GDM1 (cell line): ENCODE measurements around the gene FMO1.
"Not testable (repeated sequence)": the region's sequence is repeated elsewhere in the genome, so short reads cannot be mapped to it uniquely, and the experiment has no call there.

Experiments used
- DNase-seq: peaks from one replicate; lab custom pipeline; 2025; lab: John Stamatoyannopoulos, UW

The FMO1 gene

GRCh38 chr1:171236231-171236630, 12.1 kb upstream of the FMO1 start:
- DNase-seq = not testable (repeated sequence)

DNA sequence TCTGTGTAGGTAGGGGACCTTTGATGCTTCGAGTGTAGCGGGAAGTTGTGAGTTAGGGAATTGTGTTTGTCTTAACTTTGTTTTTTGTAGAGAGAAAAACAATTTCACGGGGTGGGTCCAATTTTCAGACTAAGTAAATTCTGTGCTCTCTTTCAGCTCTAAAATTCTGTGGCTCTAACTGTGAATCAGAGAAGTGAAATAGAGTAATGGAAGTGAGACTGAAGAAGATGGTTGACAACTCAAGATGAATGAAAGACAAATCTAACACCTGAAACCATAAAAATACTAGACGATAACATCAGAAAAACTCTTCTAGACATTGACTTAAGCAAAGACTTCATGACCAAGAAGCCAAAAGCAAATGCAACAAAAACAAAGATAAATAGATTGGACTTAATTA, 4.4 kb upstream of the FMO1 start:
- no peak for DNase-seq

DNA sequence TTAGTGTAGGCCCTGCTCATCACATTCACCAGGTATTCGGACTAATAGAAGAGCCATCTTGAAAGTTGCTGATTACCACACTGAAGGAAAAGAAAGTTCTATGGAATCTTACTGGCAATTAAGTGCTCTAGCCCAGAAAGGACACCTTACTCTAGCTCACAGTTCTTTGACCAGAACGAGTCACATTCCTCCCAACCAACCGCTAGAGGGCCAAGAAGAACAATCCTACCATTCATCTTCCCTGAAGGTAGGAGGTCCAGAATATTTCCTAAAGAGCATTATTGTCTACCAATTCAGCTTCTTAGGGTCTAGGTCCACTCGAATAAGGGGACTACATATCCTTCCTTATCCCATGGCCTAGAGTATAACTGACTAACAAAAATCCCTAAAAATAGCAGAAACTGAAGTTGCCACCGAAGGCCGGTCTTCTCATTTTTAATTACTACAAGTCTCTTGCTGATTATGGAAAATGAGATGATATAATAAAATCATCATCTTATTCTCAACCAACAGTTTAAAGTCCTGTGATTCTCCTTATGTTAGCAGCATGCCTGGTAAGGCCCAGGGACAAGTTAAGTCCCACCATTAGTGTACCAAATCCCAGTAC, 2.7 kb upstream of the FMO1 start:
- DNase-seq = no peak

- no peak for DNase-seq
Observed at GRCh38 chr1:171247501-171247900, 793 bp upstream of the FMO1 start.

DNA sequence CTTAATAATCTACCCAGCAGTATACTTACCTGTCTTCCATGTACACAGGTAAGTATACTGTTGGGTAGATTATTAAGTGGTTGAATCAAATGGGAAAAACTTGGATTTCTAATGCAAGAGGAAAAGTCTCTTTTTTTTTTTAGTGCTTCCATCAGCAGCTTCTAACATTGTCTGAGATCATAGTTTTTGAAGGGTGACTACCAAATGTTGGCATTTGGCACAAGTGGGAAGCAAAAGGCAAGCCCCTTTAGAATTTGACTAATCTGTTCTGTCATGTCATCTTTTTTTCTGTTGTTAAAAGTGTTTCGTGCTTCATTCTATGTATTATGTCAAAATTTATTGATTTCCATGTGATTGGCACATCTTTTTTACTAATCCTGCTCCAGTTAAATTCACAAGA, 547 bp downstream of the FMO1 start:
- DNase-seq = no peak

DNA sequence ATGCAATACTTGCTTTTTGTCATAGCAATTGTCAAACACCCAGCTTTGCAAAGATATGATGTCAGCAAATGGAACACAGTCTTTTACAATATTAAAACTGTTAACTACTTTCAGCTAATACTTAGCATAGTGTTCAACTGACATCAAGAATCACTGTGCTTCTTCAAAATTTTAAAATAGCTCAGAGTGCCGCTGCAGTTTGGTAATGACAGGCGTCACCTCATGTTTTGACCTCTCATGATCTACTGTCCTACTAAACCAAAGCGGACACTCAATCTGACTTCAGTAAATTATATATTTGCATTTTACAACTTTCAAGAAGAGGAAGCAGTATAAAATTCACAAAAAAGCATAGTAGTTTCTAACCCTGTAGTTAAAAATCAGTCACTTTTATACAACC, 2.0 kb downstream of the FMO1 start:
- DNase-seq = no peak

DNA sequence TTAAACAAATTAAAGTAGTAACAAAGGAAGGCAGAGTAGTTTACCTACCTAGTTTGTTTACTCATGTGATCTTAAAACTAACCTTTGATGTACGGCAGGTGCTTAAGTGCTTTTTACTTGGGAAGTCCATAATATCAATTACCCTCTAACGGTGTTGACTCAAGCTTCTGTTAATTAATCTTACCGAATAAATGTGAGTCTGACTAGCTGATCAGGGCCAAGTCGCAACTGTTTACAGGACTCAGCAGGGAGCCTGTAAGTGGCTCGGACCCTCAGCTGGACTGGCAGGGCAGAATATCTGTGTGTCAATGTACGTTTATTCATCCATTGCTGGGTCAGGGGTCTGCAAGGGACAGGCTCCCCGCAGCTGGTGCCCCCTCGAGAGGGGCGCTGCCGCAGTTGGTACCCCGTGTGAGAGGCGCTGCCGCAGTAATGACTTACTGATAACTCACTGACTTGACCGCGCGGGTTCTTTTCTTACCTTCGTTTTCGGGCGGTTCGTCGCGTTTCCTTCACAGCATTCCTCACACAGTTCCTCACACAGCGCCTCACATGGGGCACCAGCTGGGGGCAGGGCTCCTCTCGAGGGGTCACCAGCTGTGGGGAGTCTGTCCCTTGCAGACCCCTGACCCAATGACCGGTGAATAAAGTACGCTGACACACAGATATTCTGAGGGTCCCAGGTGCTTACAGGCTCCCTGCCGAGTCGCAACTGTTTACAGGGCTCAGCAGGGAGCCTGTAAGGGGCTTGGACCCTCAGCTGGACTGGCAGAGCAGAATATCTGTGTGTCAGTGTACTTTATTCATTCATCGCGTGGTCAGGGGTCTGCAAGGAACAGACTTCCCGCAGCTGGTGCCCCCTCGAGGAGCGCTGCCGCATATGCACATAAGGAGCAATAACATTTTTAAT, 3.0 kb downstream of the FMO1 start:
- no peak for DNase-seq

GRCh38 chr1:171251952-171252300, 3.6 kb downstream of the FMO1 start:
- DNase-seq = no peak

DNA sequence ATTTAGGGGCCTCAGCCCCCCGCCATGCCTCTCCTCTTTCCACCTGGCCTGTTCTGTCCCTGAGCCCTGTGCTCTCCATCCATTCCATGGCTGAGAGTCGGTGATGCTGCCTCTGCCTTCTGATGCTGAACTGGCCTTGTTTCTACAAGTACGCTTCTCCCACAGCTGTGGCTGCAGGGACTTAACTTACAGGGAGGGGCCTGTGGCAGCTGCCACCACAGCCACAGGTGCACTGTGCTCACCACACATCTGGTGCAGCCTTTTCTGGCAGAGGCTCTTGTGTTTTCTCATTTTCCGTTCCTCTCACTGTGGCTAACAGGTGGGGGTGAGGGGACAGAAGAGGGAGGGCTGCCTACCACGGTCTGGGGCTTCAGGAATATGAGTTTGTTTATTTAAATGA, 4.2 kb downstream of the FMO1 start:
- DNase-seq = no peak

- DNase-seq = no peak
Observed at GRCh38 chr1:171254859-171255258, 6.6 kb downstream of the FMO1 start.

DNA sequence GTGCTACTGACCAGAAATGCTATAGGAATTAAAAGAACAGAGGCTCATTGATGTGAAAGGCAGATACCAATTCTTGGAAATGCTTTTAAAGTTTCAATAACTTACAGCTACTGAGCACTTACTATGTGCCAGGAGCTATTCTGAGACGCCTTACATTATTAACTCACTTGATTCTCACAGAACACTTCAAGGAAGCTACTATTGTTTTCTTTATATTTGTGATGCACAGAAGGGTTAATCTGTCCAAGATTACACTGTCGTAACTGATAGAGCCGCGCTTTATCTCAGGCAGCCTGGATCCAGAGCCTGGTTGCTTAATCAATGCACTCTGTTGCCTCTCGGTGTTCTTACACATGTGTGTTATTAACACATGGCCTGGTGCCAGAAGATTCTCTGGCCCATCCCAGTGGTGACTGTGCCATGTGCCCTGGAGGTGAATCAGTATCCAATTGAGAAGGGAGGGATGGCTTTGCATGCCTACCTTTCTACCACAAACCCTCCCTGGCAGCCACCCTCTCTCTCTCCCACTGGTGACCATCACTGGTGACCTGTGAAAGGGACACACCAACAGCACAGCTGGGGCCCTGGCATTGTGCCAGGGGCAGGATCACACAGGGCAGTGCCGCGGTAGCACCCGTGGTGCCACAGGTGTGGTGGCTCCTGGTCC, 8.8 kb downstream of the FMO1 start:
- DNase-seq = no peak

- no peak for DNase-seq
Observed at GRCh38 chr1:171257607-171258076, 9.3 kb downstream of the FMO1 start.

DNA sequence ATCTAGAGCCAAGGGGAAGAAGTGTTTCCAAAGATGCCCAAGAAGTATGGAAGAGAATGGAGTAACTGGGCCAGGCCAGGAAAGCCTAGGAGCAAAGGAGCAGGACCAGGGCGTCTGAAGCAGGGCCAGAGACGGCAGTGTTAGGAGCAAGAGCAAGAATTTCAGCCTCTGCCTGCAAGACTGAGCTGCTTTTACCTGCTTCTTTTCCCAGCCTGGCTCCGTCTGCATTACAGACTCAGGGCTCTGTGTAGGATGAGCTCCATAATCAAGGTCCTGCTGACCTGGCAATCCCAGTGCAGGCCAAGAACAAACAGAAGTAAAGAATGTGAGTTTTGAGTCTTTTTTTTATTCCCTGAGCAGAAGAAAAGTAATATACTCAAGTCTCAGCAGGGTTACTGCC, 10.1 kb downstream of the FMO1 start:
- DNase-seq = no peak

DNA sequence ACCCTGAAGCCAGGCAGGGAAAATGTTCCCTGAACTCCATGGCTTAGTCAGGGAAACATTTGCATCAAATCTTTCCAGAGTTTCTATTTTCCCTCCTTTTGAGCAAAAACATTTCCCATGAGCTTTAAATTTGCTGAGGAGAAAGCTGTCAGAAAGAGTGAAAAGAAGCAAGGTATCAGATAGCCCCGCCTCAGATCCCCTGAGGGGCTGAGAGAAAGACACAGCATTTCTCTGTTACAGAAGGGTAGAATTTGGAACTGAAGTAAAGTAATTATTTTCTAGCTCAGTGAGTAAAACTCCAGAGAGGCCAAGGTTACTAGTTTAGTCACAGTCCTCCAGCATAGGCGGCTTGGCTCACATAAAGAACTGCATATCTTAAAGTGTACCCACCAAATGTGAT, 10.6 kb downstream of the FMO1 start:
- no peak for DNase-seq

DNA sequence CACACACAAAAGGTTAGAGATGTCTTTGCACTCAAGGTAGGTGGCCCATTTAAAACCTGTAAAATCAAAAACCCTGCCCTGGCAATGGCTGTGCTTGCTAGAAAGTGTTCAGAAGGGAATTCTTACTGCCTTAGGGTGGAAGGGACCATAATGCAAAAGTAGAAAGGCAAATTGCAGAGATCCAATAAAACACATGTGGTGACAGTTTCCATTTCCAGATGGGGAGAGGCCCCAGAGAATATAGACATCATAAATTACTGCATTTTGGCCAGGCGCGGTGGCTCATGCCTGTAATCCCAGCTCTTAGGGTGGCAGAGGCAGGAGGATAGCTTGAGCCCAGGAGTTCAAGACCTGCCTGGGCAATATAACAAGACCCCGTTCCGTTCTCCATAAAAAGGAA, 13.0 kb downstream of the FMO1 start:
- DNase-seq = no peak

- DNase-seq = no peak
Observed at GRCh38 chr1:171263901-171264300, 15.6 kb downstream of the FMO1 start.

GRCh38 chr1:171265686-171266085, 17.4 kb downstream of the FMO1 start:
- no peak for DNase-seq

GRCh38 chr1:171266930-171267329, 18.6 kb downstream of the FMO1 start:
- DNase-seq = no peak

DNA sequence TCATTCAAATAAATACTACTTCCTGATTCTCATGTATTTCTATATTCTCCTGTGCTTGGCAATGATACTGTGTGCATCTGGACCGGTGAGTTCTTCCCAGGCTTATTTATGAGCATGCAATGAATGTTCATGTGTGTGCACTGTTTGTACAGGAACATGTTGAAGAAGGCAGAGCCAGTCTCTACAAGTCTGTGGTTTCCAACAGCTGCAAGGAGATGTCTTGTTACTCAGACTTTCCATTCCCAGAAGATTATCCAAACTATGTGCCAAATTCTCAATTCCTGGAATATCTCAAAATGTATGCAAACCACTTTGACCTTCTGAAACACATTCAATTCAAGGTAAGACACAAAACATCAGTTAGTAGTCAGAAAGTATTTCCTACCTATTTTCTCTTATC, 19.1 kb downstream of the FMO1 start:
- no peak for DNase-seq

DNA sequence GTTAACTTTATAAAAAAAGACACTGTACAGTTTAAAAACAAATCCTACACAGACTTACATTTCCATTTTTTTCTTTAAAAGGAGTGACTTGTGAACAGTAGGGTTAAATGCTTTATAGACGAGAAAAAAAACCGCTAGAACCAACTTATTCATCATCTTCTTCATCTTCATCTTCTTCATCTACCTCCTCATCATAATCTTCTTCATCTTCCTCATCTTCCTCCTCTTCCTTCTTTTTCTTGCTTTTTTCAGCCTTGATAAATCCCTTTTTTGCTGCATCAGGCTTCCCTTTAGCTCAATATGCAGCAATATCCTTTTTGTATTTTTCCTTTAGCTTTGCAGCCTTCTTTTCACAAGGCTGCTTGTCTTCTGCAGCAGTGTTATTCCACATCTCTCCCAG, 22.5 kb downstream of the FMO1 start:
- no peak for DNase-seq

GRCh38 chr1:171277534-171277933, 29.2 kb downstream of the FMO1 start:
- no peak for DNase-seq

GRCh38 chr1:171279234-171279633, 30.9 kb downstream of the FMO1 start:
- DNase-seq = no peak

DNA sequence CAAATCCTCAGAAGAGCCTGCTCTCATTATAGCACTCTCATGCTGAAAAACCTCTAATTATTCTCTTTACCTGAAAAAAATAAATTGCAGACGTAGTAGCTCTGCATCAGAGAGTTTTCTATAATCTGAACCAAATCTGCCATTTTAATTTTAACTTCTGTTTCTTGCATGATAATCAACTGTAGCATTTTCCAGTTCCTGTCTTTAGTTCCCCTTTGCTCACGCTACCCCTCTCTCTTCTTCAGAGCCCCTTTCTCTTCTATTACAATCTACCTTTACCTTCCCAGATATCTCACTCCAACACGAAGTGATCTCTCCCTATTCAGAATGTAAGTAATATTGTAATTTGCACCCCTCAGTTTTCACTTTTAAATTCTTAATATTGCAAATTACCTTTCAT, 31.4 kb downstream of the FMO1 start:
- DNase-seq = no peak
